OCI-LY7 (cell line): Measurements from ENCODE around the gene RPS15A.
"Not testable (repeated sequence)": the region's sequence is repeated elsewhere in the genome, so short reads cannot be mapped to it uniquely, and the experiment has no call there.

Experiments
- EZH2phosphoT487 ChIP-seq: fragments of 200-600 bp; sonication (generic); IDR thresholded peaks from 2 replicates; pipeline ENCODE4 v1.6.1; 2018; ENCODE audit warnings: low read depth, borderline replicate concordance, mild to moderate bottlenecking, mixed run types, antibody characterized with exemption, low read length, moderate library complexity, mixed read lengths
- TF ChIP-seq, protein P1 (sequence below): fragments of 200-600 bp; sonication (generic); conservative IDR thresholded peaks from 2 replicates; pipeline ENCODE4 v1.5.1; 2014; ENCODE audit warnings: mild to moderate bottlenecking, antibody characterized with exemption, low read length, moderate library complexity, mixed read lengths

DNA sequence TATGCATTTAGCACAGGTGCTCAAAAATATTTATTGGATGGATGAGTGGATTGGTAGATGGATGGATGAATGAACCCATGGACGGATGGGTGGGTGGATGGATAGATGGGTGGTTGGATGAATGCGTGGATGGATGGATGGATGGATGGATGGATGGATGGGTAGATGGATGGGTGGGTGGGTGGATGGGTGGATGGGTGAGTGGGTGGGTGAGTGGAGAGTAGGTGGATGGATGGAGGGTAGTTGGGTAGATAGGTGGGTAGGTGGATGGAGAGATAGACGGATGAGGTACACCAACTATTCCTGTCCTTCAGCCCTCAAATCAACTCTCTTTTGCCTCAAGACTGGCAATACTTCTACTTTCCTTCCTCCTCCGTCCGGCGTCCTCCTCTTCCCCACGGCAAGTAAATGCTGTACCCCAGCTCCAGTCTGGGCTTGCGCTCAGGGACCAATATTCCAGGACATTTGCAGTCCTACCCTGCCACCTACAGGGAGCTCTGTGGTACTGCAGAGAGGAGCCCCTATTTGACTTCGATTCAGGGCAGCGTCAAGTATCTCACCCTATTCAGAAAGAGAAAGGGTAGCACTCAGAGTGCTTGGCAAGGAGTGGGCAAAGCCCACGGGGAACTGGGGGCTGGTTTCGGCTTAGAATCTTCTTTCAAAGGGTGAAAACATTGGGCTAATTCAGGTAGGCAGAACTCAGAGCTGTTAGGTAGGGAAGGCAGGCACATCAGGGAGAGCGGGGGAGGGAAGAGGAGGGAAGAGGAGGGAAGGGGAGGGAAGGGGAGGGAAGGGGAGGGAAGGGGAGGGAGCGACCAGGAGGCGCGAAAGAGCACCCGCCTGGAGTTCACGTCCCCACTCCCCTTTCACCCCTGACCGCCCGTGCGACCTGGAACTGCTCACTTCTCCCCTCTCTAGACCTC lies 30.3 kb downstream of the RPS15A start:
- TF ChIP-seq, protein P1, sequence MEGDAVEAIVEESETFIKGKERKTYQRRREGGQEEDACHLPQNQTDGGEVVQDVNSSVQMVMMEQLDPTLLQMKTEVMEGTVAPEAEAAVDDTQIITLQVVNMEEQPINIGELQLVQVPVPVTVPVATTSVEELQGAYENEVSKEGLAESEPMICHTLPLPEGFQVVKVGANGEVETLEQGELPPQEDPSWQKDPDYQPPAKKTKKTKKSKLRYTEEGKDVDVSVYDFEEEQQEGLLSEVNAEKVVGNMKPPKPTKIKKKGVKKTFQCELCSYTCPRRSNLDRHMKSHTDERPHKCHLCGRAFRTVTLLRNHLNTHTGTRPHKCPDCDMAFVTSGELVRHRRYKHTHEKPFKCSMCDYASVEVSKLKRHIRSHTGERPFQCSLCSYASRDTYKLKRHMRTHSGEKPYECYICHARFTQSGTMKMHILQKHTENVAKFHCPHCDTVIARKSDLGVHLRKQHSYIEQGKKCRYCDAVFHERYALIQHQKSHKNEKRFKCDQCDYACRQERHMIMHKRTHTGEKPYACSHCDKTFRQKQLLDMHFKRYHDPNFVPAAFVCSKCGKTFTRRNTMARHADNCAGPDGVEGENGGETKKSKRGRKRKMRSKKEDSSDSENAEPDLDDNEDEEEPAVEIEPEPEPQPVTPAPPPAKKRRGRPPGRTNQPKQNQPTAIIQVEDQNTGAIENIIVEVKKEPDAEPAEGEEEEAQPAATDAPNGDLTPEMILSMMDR = peak; percentile 68
- TF ChIP-seq EZH2phosphoT487 = not testable (repeated sequence)
